Nephron progenitor cell (in vitro differentiated cells): ENCODE data around the gene ZNF397.

Source experiments
- DNase-seq: peaks from one replicate; pipeline ENCODE4 v3.0.0; 2021
- H3K27ac Mint-ChIP-seq: 2 replicates; pipeline ENCODE4 v1.8.0; 2021; ENCODE audit warnings: mild to moderate bottlenecking, moderate library complexity, mixed read lengths
- H3K27me3 Mint-ChIP-seq: 2 replicates; pipeline ENCODE4 v1.8.0; 2021; ENCODE audit warnings: mild to moderate bottlenecking, low read depth, mixed read lengths; ENCODE audit not compliant: poor library complexity
- H3K36me3 Mint-ChIP-seq: 2 replicates; pipeline ENCODE4 v1.8.0; 2021; ENCODE audit warnings: low read depth, mixed read lengths
- H3K4me1 Mint-ChIP-seq: 2 replicates; pipeline ENCODE4 v1.8.0; 2021; ENCODE audit warnings: mixed read lengths
- H3K4me3 Mint-ChIP-seq: 2 replicates; pipeline ENCODE4 v1.8.0; 2021; ENCODE audit warnings: mild to moderate bottlenecking, moderate library complexity, mixed read lengths
- H3K9me3 Mint-ChIP-seq: 2 replicates; pipeline ENCODE4 v1.8.0; 2021; ENCODE audit warnings: mild to moderate bottlenecking, moderate library complexity, mixed read lengths
- CTCF ChIP-seq: fragments of 200-600 bp; sonication (generic); IDR thresholded peaks from 2 replicates; pipeline ENCODE4 v1.5.0; 2021; ENCODE audit warnings: antibody characterized with exemption

The ZNF397 gene

DNA sequence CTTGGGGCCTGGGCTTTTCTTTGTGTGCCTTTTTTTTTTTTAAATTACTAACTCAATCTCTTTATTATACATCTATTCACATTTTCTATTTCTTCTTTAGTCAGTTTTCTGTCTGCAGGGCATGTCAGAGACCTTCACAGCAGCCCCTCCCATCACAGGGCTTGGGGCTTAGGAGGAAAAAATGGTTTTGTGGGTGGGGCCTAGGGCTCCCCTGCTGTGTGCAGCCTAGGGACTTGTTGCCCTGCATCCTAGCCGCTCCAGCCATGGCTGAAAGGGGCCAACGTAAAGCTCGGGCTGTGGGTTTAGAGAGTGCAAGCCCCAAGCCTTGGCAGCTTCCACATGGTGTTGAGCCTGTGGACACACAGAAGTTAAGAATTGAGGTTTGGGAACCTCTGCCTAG lies 35.4 kb downstream of the ZNF397 start:
- no peak overlapping the region for H3K4me3 Mint-ChIP-seq
- no peak for TF ChIP-seq CTCF
- no peaks in the 10 kb centered on the region for H3K4me1 Mint-ChIP-seq
- DNase-seq = no peak
- peaks cover 66% of the 10 kb centered on the region for H3K36me3 Mint-ChIP-seq
- no peaks in the 10 kb centered on the region for H3K27me3 Mint-ChIP-seq
- no peak overlapping the region for H3K27ac Mint-ChIP-seq
- peaks cover 83% of the 10 kb centered on the region for H3K9me3 Mint-ChIP-seq

- Mint-ChIP-seq H3K9me3 (peaks cover 86% of the 10 kb centered on the region), H3K27ac (no peak overlapping the region), H3K27me3 (no peaks in the 10 kb centered on the region), H3K36me3 (peaks cover 73% of the 10 kb centered on the region), H3K4me1 (no peaks in the 10 kb centered on the region), H3K4me3 (no peak overlapping the region)
- no peak for DNase-seq
- TF ChIP-seq CTCF = no peak
Measured at GRCh38 chr18:35277633-35278032, 36.8 kb downstream of the ZNF397 start.

GRCh38 chr18:35278085-35278484 lies 37.3 kb downstream of the ZNF397 start:
- H3K27me3 Mint-ChIP-seq = no peaks in the 10 kb centered on the region
- no peak for DNase-seq
- no peak overlapping the region for H3K27ac Mint-ChIP-seq
- no peaks in the 10 kb centered on the region for H3K4me1 Mint-ChIP-seq
- no peak for TF ChIP-seq CTCF
- H3K9me3 Mint-ChIP-seq = peaks cover 86% of the 10 kb centered on the region
- H3K4me3 Mint-ChIP-seq = no peak overlapping the region
- H3K36me3 Mint-ChIP-seq = peaks cover 73% of the 10 kb centered on the region

GRCh38 chr18:35278969-35279368 lies 38.1 kb downstream of the ZNF397 start:
- Mint-ChIP-seq H3K4me3 (no peak overlapping the region), H3K36me3 (peaks cover 76% of the 10 kb centered on the region), H3K27ac (no peak overlapping the region), H3K27me3 (no peaks in the 10 kb centered on the region), H3K4me1 (no peaks in the 10 kb centered on the region), H3K9me3 (peaks cover 88% of the 10 kb centered on the region)
- no peak for DNase-seq
- TF ChIP-seq CTCF = no peak

GRCh38 chr18:35282353-35282752 lies 41.5 kb downstream of the ZNF397 start:
- Mint-ChIP-seq H3K27me3 (peaks cover 4% of the 10 kb centered on the region), H3K36me3 (peaks cover 87% of the 10 kb centered on the region), H3K4me3 (no peak overlapping the region), H3K9me3 (peaks cover 91% of the 10 kb centered on the region), H3K4me1 (no peaks in the 10 kb centered on the region), H3K27ac (no peak overlapping the region)
- DNase-seq = no peak
- TF ChIP-seq CTCF = no peak

GRCh38 chr18:35283923-35284794 lies 43.3 kb downstream of the ZNF397 start:
- DNase-seq = no peak
- Mint-ChIP-seq H3K4me1 (peaks cover 1% of the 10 kb centered on the region), H3K27ac (no peak overlapping the region), H3K27me3 (peaks cover 8% of the 10 kb centered on the region), H3K36me3 (peaks cover 90% of the 10 kb centered on the region), H3K9me3 (peaks cover 89% of the 10 kb centered on the region), H3K4me3 (no peak overlapping the region)
- no peak for TF ChIP-seq CTCF
